GM12878 (cell line): Measurements from ENCODE around the gene HDAC9. TPM values are rescaled to one million over a fixed set of nuclear protein-coding genes. Genes with fewer than 3 reads are reported as not detected.

Experiments
- ATAC-seq: fragments of 200-7000 bp; cut with Tn5 transposase; 3 replicates; pipeline ENCODE4 v1.9.1; 2020; ENCODE audit warnings: mild to moderate bottlenecking, moderate library complexity
- BruUV-seq: library from RNA; stranded (reverse); fragments of 400-500 nt; replicated peaks from 2 replicates; lab custom pipeline; 2021; lab: Mats Ljungman, UMichigan
- CTCF ChIA-PET: fragments of 300-600 bp; sonication (Branson Sonifier 250); formaldehyde crosslinking; extraction: SDS; loops from one replicate; lab custom pipeline; 2021; ENCODE audit warnings: inconsistent platforms; lab: Yijun Ruan, JAX
- POLR2A ChIA-PET: fragments of 350-600 bp; formaldehyde crosslinking; extraction: SDS; loops from one replicate; lab custom pipeline; 2021; ENCODE audit warnings: inconsistent platforms; lab: Charles Lee
- RAD21 ChIA-PET: fragments of 300-600 bp; sonication (Branson Sonifier 250); formaldehyde crosslinking; loops from one replicate; lab custom pipeline; 2023; ENCODE audit warnings: antibody characterized with exemption; ENCODE audit not compliant: unreplicated experiment; lab: Charles Lee
- SMC1A ChIA-PET: fragments of 300-600 bp; sonication (Branson Sonifier 250); formaldehyde crosslinking; loops from one replicate; lab custom pipeline; 2023; ENCODE audit not compliant: unreplicated experiment, uncharacterized antibody; lab: Charles Lee
- DNase-seq: peaks from one replicate; pipeline ENCODE4 v3.0.0-alpha.2; 2011; ENCODE audit warnings: low read depth, low spot score
- FAIRE-seq: peaks from 3 replicates; lab custom pipeline; 2011; peaks lifted over from hg19 to GRCh38; lab: Jason Lieb, UNC
- H2AFZ ChIP-seq: 2 replicates; pipeline ENCODE4 v1.6.0; 2011; ENCODE audit warnings: low read depth, low read length, control low read depth; ENCODE audit not compliant: control insufficient read depth
- H3K27ac ChIP-seq: 2 replicates; pipeline ENCODE4 v1.5.1; 2011; ENCODE audit warnings: control low read depth; ENCODE audit not compliant: control insufficient read depth, insufficient read depth
- H3K27me3 ChIP-seq, 2 experiments: replicated peaks in 1 of 2; 2 replicates each; pipeline versions ENCODE4 v1.6.0 to v1.6.1; 2011; ENCODE audit warnings: low read length in 1 of 2; ENCODE audit not compliant: control insufficient read depth in 2 of 2, insufficient read depth in 2 of 2
- H3K36me3 ChIP-seq, 2 experiments: 2 replicates each; pipeline ENCODE4 v1.5.1; 2011; ENCODE audit warnings: low read length in 1 of 2; ENCODE audit not compliant: control insufficient read depth in 2 of 2, insufficient read depth in 2 of 2
- H3K4me1 ChIP-seq: 2 replicates; pipeline ENCODE4 v1.6.1; 2011; ENCODE audit warnings: mild to moderate bottlenecking, low read length, moderate library complexity, mixed read lengths; ENCODE audit not compliant: control insufficient read depth, insufficient read depth
- H3K4me2 ChIP-seq: 2 replicates; pipeline ENCODE4 v1.6.0; 2011; ENCODE audit warnings: control low read depth; ENCODE audit not compliant: control insufficient read depth, insufficient read depth
- H3K4me3 ChIP-seq: fragments of 200-600 bp; sonication (generic); 2 replicates; pipeline ENCODE4 v1.5.1; 2016
- H3K79me2 ChIP-seq: 2 replicates; pipeline ENCODE4 v1.6.0; 2011; ENCODE audit warnings: low read length; ENCODE audit not compliant: control insufficient read depth, insufficient read depth
- H3K9ac ChIP-seq: 2 replicates; pipeline ENCODE4 v1.8.0; 2011; ENCODE audit warnings: low read length, control low read depth, mixed read lengths; ENCODE audit not compliant: control insufficient read depth, insufficient read depth
- H3K9me3 ChIP-seq: replicated peaks from 3 replicates; pipeline ENCODE4 v1.5.1; 2011; ENCODE audit warnings: mild to moderate bottlenecking, low read length; ENCODE audit not compliant: control insufficient read depth, insufficient read depth
- H4K20me1 ChIP-seq: 2 replicates; pipeline ENCODE4 v1.6.0; 2011; ENCODE audit not compliant: control insufficient read depth, insufficient read depth
- ATF3 ChIP-seq: IDR thresholded peaks from 2 replicates; pipeline ENCODE4 v1.6.1; 2011; ENCODE audit warnings: low read depth, mild to moderate bottlenecking, low read length, moderate library complexity, borderline replicate concordance; ENCODE audit errors: extremely low read depth
- BRCA1 ChIP-seq: IDR thresholded peaks from 2 replicates; pipeline ENCODE4 v1.6.1; 2011; ENCODE audit warnings: low read depth, low read length, improper control_type of control experiment
- DPF2 ChIP-seq: fragments of 450-650 bp; IDR thresholded peaks from 2 replicates; pipeline ENCODE4 v1.6.1; 2017; ENCODE audit warnings: mild to moderate bottlenecking
- ETV6 ChIP-seq, 2 experiments: fragments of 450-650 bp in 1 of 2; IDR thresholded peaks in 1 of 2; conservative IDR thresholded peaks in 1 of 2; 2 replicates each; pipeline ENCODE4 v1.6.1; 2014; ENCODE audit warnings: antibody characterized with exemption in 1 of 2, borderline replicate concordance in 1 of 2, low read depth in 1 of 2, mild to moderate bottlenecking in 1 of 2, moderate library complexity in 1 of 2
- NKRF ChIP-seq: fragments of 450-650 bp; conservative IDR thresholded peaks from 2 replicates; pipeline ENCODE4 v1.6.1; 2017; ENCODE audit warnings: mild to moderate bottlenecking, moderate library complexity
- RAD21 ChIP-seq: IDR thresholded peaks from 2 replicates; pipeline ENCODE4 v1.6.1; 2011; ENCODE audit warnings: mild to moderate bottlenecking, low read depth, low read length, moderate library complexity; ENCODE audit not compliant: insufficient read depth
- SP1 ChIP-seq: IDR thresholded peaks from one replicate; pipeline ENCODE4 v1.6.1; 2011; ENCODE audit warnings: low read depth, low read length
- STAT1 ChIP-seq: fragments of 450-650 bp; conservative IDR thresholded peaks from 2 replicates; pipeline ENCODE4 v1.6.1; 2014; ENCODE audit warnings: antibody characterized with exemption, mild to moderate bottlenecking
- SUZ12 ChIP-seq: fragments of 200-600 bp; sonication (generic); IDR thresholded peaks from one replicate; pipeline ENCODE4 v1.6.1; 2018; ENCODE audit warnings: antibody characterized with exemption, mild to moderate bottlenecking; ENCODE audit not compliant: unreplicated experiment
- WGBS: methylation state at CpG from one replicate; pipeline ENCODE4 v1.1.6; 2016; ENCODE audit warnings: low lambda C conversion rate; ENCODE audit not compliant: insufficient replicate concordance, insufficient coverage; ENCODE audit errors: missing lambda C conversion rate; 5-methylcytosine and 5-hydroxymethylcytosine counted together
- in situ Hi-C: fragments of 300-500 bp; cut with MboI; formaldehyde crosslinking; loops from 9 replicates; pipeline ENCODE4 v1.14.3; 2018; ENCODE audit warnings: mixed read lengths
- intact Hi-C: fragments of 100-400 bp; cut with micrococcal nuclease; formaldehyde crosslinking; loops from one replicate; pipeline ENCODE4 v1.14.2; 2022; ENCODE audit not compliant: unreplicated experiment
- polyA plus RNA-seq, 11 experiments: library from polyadenylated mRNA; depleted of rRNA in 4 of 11; unstranded in 6 of 11; stranded (reverse) in 5 of 11; fragments of >200 nt; fragmentation: Nextera tagmentation in 4 of 11; fragmentation: Illumina TruSeq in 1 of 11; extraction: Ambion mirVana in 4 of 11; extraction: Trizol in 1 of 11; gene quantifications; 1 replicate in 1 of 11; 2 replicates in 10 of 11; pipeline versions ENCODE4 v1.2.1 to v1.2.3, GENCODE V29; 2011 to 2016; ENCODE audit warnings: inconsistent platforms in 2 of 11, missing spikeins in 2 of 11, low read depth in 1 of 11
- total RNA-seq, 4 experiments: library from RNA; depleted of rRNA in 3 of 4; stranded (reverse); fragments of >200 nt in 3 of 4; fragmentation: Illumina TruSeq in 1 of 4; extraction: Trizol in 1 of 4; gene quantifications; 2 replicates each; pipeline versions ENCODE4 v1.2.1 to v1.2.3, GENCODE V29; 2013 to 2021
- TF ChIP-seq, protein P1 (sequence below): IDR thresholded peaks from 2 replicates; pipeline ENCODE4 v1.6.1; 2011; ENCODE audit warnings: low read depth, low read length, improper control_type of control experiment, borderline replicate concordance

The HDAC9 gene
- total and polyA plus RNA-seq, 10 of the 15 experiments (the other 5 are each of a cell fraction or from before 2014, with no cell fraction given) = 0.73 to 12.8 (median 0.92) TPM

GRCh38 chr7:18901982-18902421, 406.5 kb downstream of the HDAC9 start:
- Histone ChIP-seq H3K27me3 (no peaks in the 10 kb centered on the region), H2AFZ (no peak overlapping the region), H3K4me3 (no peak overlapping the region), H3K9ac (no peak overlapping the region), H3K4me1 (no peaks in the 10 kb centered on the region), H3K27ac (no peak overlapping the region), H3K36me3 (no peaks in the 10 kb centered on the region), H3K4me2 (no peak overlapping the region), H3K79me2 (no peaks in the 10 kb centered on the region), H4K20me1 (no peaks in the 10 kb centered on the region), H3K9me3 (no peaks in the 10 kb centered on the region)
- no TSS peak for BruUV-seq
- ChIA-PET POLR2A (no interaction called here), RAD21 (no interaction called here), CTCF (no interaction called here), SMC1A (no interaction called here)
- TF ChIP-seq, protein P1, sequence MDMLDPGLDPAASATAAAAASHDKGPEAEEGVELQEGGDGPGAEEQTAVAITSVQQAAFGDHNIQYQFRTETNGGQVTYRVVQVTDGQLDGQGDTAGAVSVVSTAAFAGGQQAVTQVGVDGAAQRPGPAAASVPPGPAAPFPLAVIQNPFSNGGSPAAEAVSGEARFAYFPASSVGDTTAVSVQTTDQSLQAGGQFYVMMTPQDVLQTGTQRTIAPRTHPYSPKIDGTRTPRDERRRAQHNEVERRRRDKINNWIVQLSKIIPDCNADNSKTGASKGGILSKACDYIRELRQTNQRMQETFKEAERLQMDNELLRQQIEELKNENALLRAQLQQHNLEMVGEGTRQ = no peak
- TF ChIP-seq SP1 = no peak
- no peak for TF ChIP-seq STAT1
- TF ChIP-seq NKRF = no peak
- TF ChIP-seq BRCA1 = no peak
- TF ChIP-seq RAD21 = no peak
- no peak for TF ChIP-seq ATF3
- TF ChIP-seq ETV6 (conservative IDR thresholded peaks at IDR 0.05 in 1 of 2, IDR thresholded peaks at IDR 0.05 in 1 of 2; ENCODE audit: borderline replicate concordance in 1 of 2, low read depth in 1 of 2) = no peak
- no peak for TF ChIP-seq DPF2
- TF ChIP-seq SUZ12 = no peak
- ATAC-seq (no peak), DNase-seq (no peak), FAIRE-seq (no peak)
- in situ Hi-C loops (no loop called here), intact Hi-C loops (no loop called here)
- 0% methylated on average over 1 of the region's 1 CpG for WGBS
